Ovary (tissue), 9 donors: ENCODE results near the gene GCNT2. TPM values are rescaled to one million over a fixed set of nuclear protein-coding genes. Genes with fewer than 3 reads are reported as not detected.

Experiments used
- DNase-seq, 5 donors: peaks; one replicate each; pipeline ENCODE4 v3.0.0-alpha.2; 2019 to 2020
- H3K27ac ChIP-seq, 2 donors: fragments of 200-600 bp; one replicate each; pipeline versions ENCODE4 v1.5.1 to v1.8.0; 2019 to 2022
- H3K27me3 ChIP-seq: fragments of 200-600 bp; one replicate; pipeline ENCODE4 v1.8.0; 2022
- H3K36me3 ChIP-seq: fragments of 200-600 bp; sonication (generic); one replicate; pipeline ENCODE4 v1.5.1; 2019
- H3K4me1 ChIP-seq: one replicate; pipeline ENCODE4 v1.8.1; 2013; ENCODE audit warnings: mild to moderate bottlenecking, moderate library complexity; ENCODE audit not compliant: insufficient read depth
- H3K4me3 ChIP-seq: fragments of 200-600 bp; sonication (generic); one replicate; pipeline ENCODE4 v1.5.1; 2017
- H3K9me3 ChIP-seq, 2 donors: fragments of 200-600 bp in 1 of 2; sonication (generic) in 1 of 2; one replicate each; pipeline versions ENCODE4 v1.5.1 to v1.8.1; 2013 to 2019; ENCODE audit warnings: mild to moderate bottlenecking in 1 of 2, moderate library complexity in 1 of 2
- CTCF ChIP-seq, 3 donors: fragments of 450-650 bp in 2 of 3; fragments of 200-600 bp in 1 of 3; IDR thresholded peaks; one replicate each; pipeline versions ENCODE4 v1.5.1 to v1.8.0; 2016 to 2022; ENCODE audit warnings: antibody characterized with exemption in 3 of 3, mild to moderate bottlenecking in 1 of 3
- EP300 ChIP-seq: sonication (generic); formaldehyde crosslinking; IDR thresholded peaks from one replicate; pipeline ENCODE4 v1.6.1; 2017; ENCODE audit warnings: antibody characterized with exemption
- POLR2A ChIP-seq: fragments of 450-650 bp; IDR thresholded peaks from one replicate; pipeline ENCODE4 v1.6.1; 2017; ENCODE audit warnings: antibody characterized with exemption, mild to moderate bottlenecking, moderate library complexity
- WGBS, 3 donors: extraction: QIAGEN DNeasy Blood & Tissue Kit in 1 of 3; methylation state at CpG; one replicate each; pipeline versions ENCODE4 v1.1.5 to v1.1.7; 2013 to 2017; 5-methylcytosine and 5-hydroxymethylcytosine counted together
- intact Hi-C, 4 donors: fragments of 100-400 bp; cut with DNase I; formaldehyde crosslinking; loops; one replicate each; pipeline versions ENCODE4 v1.11.0 to v1.15.1; 2022 to 2023
- polyA plus RNA-seq, 2 donors: library from polyadenylated mRNA; stranded (reverse); fragments of 200-250 nt in 1 of 2; fragments of 350-450 nt in 1 of 2; fragmentation: Illumina TruSeq in 1 of 2; extraction: RNeasy Lipid Tissue Mini Kit (QIAGEN cat#74804) in 1 of 2; gene quantifications; one replicate each; pipeline ENCODE4 v1.2.3, GENCODE V29; 2013 to 2014
- total RNA-seq, 7 donors: library from RNA; depleted of rRNA in 2 of 7; stranded (reverse); fragments of >200 nt in 2 of 7; fragmentation: NEBNext Ultra II Directional in 3 of 7; extraction: Animal tissue kit (Norgen Biotek cat#: 25700) in 3 of 7; gene quantifications; one replicate each; pipeline versions ENCODE4 v1.1.0 to v1.2.4, GENCODE V29; 2016 to 2023
- donor health status: DM: no; HTN: no; CAD: no; lungs with moderate emphysema.
- donor health status: DM: no; HTN: no; CAD: no.
- donor health status: Bipolar disorder and iron deficiency.
- donor health status: DM: yes; HTN: yes; CAD: no.
- donor health status: DM: no; HTN: no; CAD: no.
- donor health status: DM: yes; HTN: yes; CAD: no.

Gene GCNT2
- total and polyA plus RNA-seq, 9 donors = 0.92 to 3.8 (median 1.3) TPM

GRCh38 chr6:10626154-10626741, 105.1 kb downstream of the GCNT2 start:
- Histone ChIP-seq H3K4me1 (no peaks in the 10 kb centered on the region), H3K36me3 (no peaks in the 10 kb centered on the region), H3K4me3 (no peak overlapping the region), H3K27ac (no peak overlapping the region), H3K9me3 (no peaks in the 10 kb centered on the region), H3K27me3 (no peaks in the 10 kb centered on the region)
- TF ChIP-seq CTCF (IDR thresholded peaks at IDR 0.05) (no peak), EP300 (no peak), POLR2A (no peak)
- DNase-seq = no peak
- 50 to 68% (median 62%) methylated on average over 9 of the region's 9 CpGs for WGBS, 3 donors
- intact Hi-C loops = no loop called here

- H3K4me1 ChIP-seq = no peaks in the 10 kb centered on the region
- H3K36me3 ChIP-seq = no peaks in the 10 kb centered on the region
- H3K27ac ChIP-seq = no peak overlapping the region
- no peak for DNase-seq
- H3K27me3 ChIP-seq = no peaks in the 10 kb centered on the region
- intact Hi-C loops = no loop called here
- H3K4me3 ChIP-seq = no peak overlapping the region
- WGBS, 3 donors = 76 to 85% (median 84%) methylated on average over 1 of the region's 1 CpG
- H3K9me3 ChIP-seq = no peaks in the 10 kb centered on the region
- TF ChIP-seq POLR2A (no peak), EP300 (no peak), CTCF (IDR thresholded peaks at IDR 0.05) (no peak)
Observed at GRCh38 chr6:10627800-10628199, 106.6 kb downstream of the GCNT2 start.

GRCh38 chr6:10630178-10630577, 109.0 kb downstream of the GCNT2 start:
- Histone ChIP-seq H3K4me1 (no peaks in the 10 kb centered on the region), H3K36me3 (no peaks in the 10 kb centered on the region), H3K27ac (no peak overlapping the region), H3K4me3 (no peak overlapping the region), H3K27me3 (no peaks in the 10 kb centered on the region), H3K9me3 (no peaks in the 10 kb centered on the region)
- no peak for TF ChIP-seq CTCF (IDR thresholded peaks at IDR 0.05)
- no peak for TF ChIP-seq POLR2A
- no peak for TF ChIP-seq EP300
- intact Hi-C loops = no loop called here
- 82 to 95% (median 92%) methylated on average over 1 of the region's 1 CpG for WGBS, 3 donors
- no peak for DNase-seq

GRCh38 chr6:10633216-10633615, 112.1 kb downstream of the GCNT2 start:
- WGBS, 3 donors = 63 to 93% (median 75%) methylated on average over 1 of the region's 1 CpG
- TF ChIP-seq CTCF (IDR thresholded peaks at IDR 0.05) (no peak), EP300 (no peak), POLR2A (no peak)

More at GRCh38 chr6:10633216-10633615, 112.1 kb downstream of the GCNT2 start:
- no peak for DNase-seq
- Histone ChIP-seq H3K4me1 (no peaks in the 10 kb centered on the region), H3K27me3 (no peaks in the 10 kb centered on the region), H3K27ac (no peak overlapping the region), H3K36me3 (no peaks in the 10 kb centered on the region), H3K4me3 (no peak overlapping the region), H3K9me3 (no peaks in the 10 kb centered on the region)
- intact Hi-C loops = no loop called here
